Heart right ventricle (tissue), 16 donors: Measurements from ENCODE around the gene PTCH2. TPM values are rescaled to one million over a fixed set of nuclear protein-coding genes. Genes with fewer than 3 reads are reported as not detected.

Experiments used
- ATAC-seq, 8 donors: fragments of 200-7000 bp; cut with Tn5 transposase; one replicate each; pipeline ENCODE4 v1.9.1; 2020; ENCODE audit warnings: mild to moderate bottlenecking in 8 of 8, moderate library complexity in 8 of 8, moderate number of reproducible peaks in 1 of 8
- DNase-seq, 2 donors: peaks; one replicate each; pipeline ENCODE4 v3.0.0-alpha.2; 2020
- H3K27ac ChIP-seq, 10 donors: fragments of 200-600 bp; sonication (generic) in 2 of 10; one replicate each; pipeline versions ENCODE4 v1.5.0 to v1.8.0; 2020 to 2022; ENCODE audit warnings: mild to moderate bottlenecking in 3 of 10
- H3K27me3 ChIP-seq, 7 donors: fragments of 200-600 bp; one replicate each; pipeline ENCODE4 v1.8.0; 2021 to 2022; ENCODE audit warnings: mild to moderate bottlenecking in 2 of 7
- H3K36me3 ChIP-seq, 9 donors: fragments of 200-600 bp; sonication (generic) in 1 of 9; one replicate each; pipeline versions ENCODE4 v1.5.0 to v1.8.0; 2020 to 2022; ENCODE audit warnings: mild to moderate bottlenecking in 2 of 9
- H3K4me1 ChIP-seq, 9 donors: fragments of 200-600 bp; sonication (generic) in 1 of 9; one replicate each; pipeline versions ENCODE4 v1.5.0 to v1.8.0; 2020 to 2022; ENCODE audit warnings: mild to moderate bottlenecking in 4 of 9
- H3K4me3 ChIP-seq, 10 donors: fragments of 200-600 bp; sonication (generic) in 2 of 10; one replicate each; pipeline versions ENCODE4 v1.5.0 to v1.8.0; 2020 to 2022; ENCODE audit warnings: mild to moderate bottlenecking in 7 of 10, moderate library complexity in 2 of 10
- H3K9me3 ChIP-seq, 11 donors: fragments of 200-600 bp in 10 of 11; sonication (generic) in 2 of 11; one replicate each; pipeline versions ENCODE4 v1.5.0 to v1.8.0; 2013 to 2022; ENCODE audit warnings: mild to moderate bottlenecking in 2 of 11, control low read depth in 1 of 11, moderate library complexity in 1 of 11
- CTCF ChIP-seq, 9 donors: fragments of 200-600 bp; sonication (generic) in 2 of 9; IDR thresholded peaks; one replicate each; pipeline versions ENCODE4 v1.5.0 to v1.8.0; 2021 to 2022; ENCODE audit warnings: antibody characterized with exemption in 9 of 9, mild to moderate bottlenecking in 5 of 9, moderate library complexity in 1 of 9
- WGBS, 2 donors: extraction: QIAGEN DNeasy Blood & Tissue Kit; methylation state at CpG; one replicate each; pipeline ENCODE4 v1.1.7; 2013; ENCODE audit warnings: inconsistent platforms in 1 of 2; 5-methylcytosine and 5-hydroxymethylcytosine counted together
- intact Hi-C, 10 donors: fragments of 100-400 bp; cut with DNase I; formaldehyde crosslinking; loops; one replicate each; pipeline versions ENCODE4 v1.11.1 to v1.14.2; 2022
- polyA plus RNA-seq, 2 donors: library from polyadenylated mRNA; stranded (reverse); fragments of 200-250 nt; gene quantifications; one replicate each; pipeline ENCODE4 v1.2.3, GENCODE V29; 2013
- total RNA-seq, 10 donors: library from RNA; stranded (reverse); fragmentation: NEBNext Ultra II Directional in 3 of 10; extraction: Animal tissue kit (Norgen Biotek cat#: 25700) in 3 of 10; gene quantifications; one replicate each; pipeline versions ENCODE4 v1.2.1 to v1.2.4, GENCODE V29; 2021 to 2023
- donor health status: Arrhythmogenic right ventricular cardiomyopathy.
- donor health status: ischemic (EF 13 %, LVEDD 7.1; RV severe dilation, severe dysfunction).
- donor health status: healthy with polysubstance abuse.
- donor health status: DM: no; HTN: yes; CAD: no.
- donor health status: DM: no; HTN: no; CAD: no.
- donor health status: ischemic (EF 25% LVEDD 6.9; RV normal size, moderate dysfunction).
- donor health status: ischemic (EF 25% LVEDD 5.7; RV mildly dilated, moderate dysfunction).
- donor health status: healthy.
- donor health status: DM: yes; HTN: yes; CAD: no.
- donor health status: Ischemic cardiomyopathy.
- donor health status: ischemic (EF 35%, LVEDD 5.7; RV mildly dilated, moderate dysfunction).
- donor health status: nonischemic (EF 11% LVEDD 7.7; RV severe dilation, severe dysfunction).
- donor health status: DM: yes; HTN: yes; CAD: no.
- donor health status: PGD.
- donor health status: ischemic (EF 29% LVEDD 5.4; RV normal size, mild dysfunction).
- donor health status: nonischemic (EF 23%, LVEDD 6.1; RV moderate dilation, normal function).

The PTCH2 gene
- total and polyA plus RNA-seq, 12 donors: 0.25 to 1.1 (median 0.44) TPM

- H3K4me1 ChIP-seq: peaks cover 2 to 43% (median 31%) of the 10 kb centered on the region in 9 donors
- H3K27me3 ChIP-seq: no peaks in the 10 kb centered on the region
- H3K36me3 ChIP-seq: peaks cover 0 to 49% (median 24%) of the 10 kb centered on the region in 9 donors
- TF ChIP-seq CTCF (IDR thresholded peaks at IDR 0.05): no peak
- H3K9me3 ChIP-seq: no peaks in the 10 kb centered on the region
- peak overlapping the region; percentile 63 to 98 (median 96) for H3K27ac ChIP-seq
- intact Hi-C loops: loop anchor here in 3 of 10 donors (2.0 to 5.0 kb wide), 3 partner anchors 37 to 236 kb away; partner anchors contain the start of genes KIF2C (in 2 of the 3), HECTD3 (in 1 of the 3) and UROD (in 1 of the 3)
- peak overlapping the region; percentile 51 to 98 (median 84) for H3K4me3 ChIP-seq
- 6 to 9% methylated on average over 36 of the region's 36 CpGs for WGBS, 2 donors
- peak in 7 of 8 donors; percentile 2 to 37 (median 9) for ATAC-seq
- no peak for DNase-seq
Measured at GRCh38 chr1:44775930-44776729, 66.9 kb downstream of the PTCH2 start.

GRCh38 chr1:44775078-44775929, 67.7 kb downstream of the PTCH2 start, which contains the start of gene RPS8:
TSS of gene RPS8 (plus strand) at chr1:44775540. CDS start at chr1:44775597, 57 bp downstream.
- peaks cover 0 to 41% (median 24%) of the 10 kb centered on the region in 9 donors for H3K36me3 ChIP-seq
- 0% methylated on average over 60 to 65 of the region's 65 CpGs for WGBS, 2 donors

More at GRCh38 chr1:44775078-44775929, 67.7 kb downstream of the PTCH2 start, which contains the start of gene RPS8:
- peak; percentile 86 to 95 for DNase-seq
- H3K27me3 ChIP-seq: no peaks in the 10 kb centered on the region
- ATAC-seq: peak; percentile 89 to 96 (median 94)
- H3K4me3 ChIP-seq: peak within 1 kb of the TSS; percentile 51 to 98 (median 84)
- H3K9me3 ChIP-seq: no peaks in the 10 kb centered on the region
- peaks cover 2 to 43% (median 31%) of the 10 kb centered on the region in 9 donors for H3K4me1 ChIP-seq
- H3K27ac ChIP-seq: peak within 1 kb of the TSS; percentile 68 to 98 (median 96)
- intact Hi-C loops: loop anchor here in 3 of 10 donors (2.0 to 5.0 kb wide), 3 partner anchors 37 to 237 kb away; partner anchors contain the start of genes KIF2C (in 2 of the 3), HECTD3 (in 1 of the 3) and UROD (in 1 of the 3)
- TF ChIP-seq CTCF (IDR thresholded peaks at IDR 0.05): no peak

Other genes with a start within 250 kb of the PTCH2 start
- 10 to 100 TPM in 8 of 10 donors, 1 to 10 TPM in 2; 6.6 to 18.6 (median 12.2) TPM for gene TMEM53, start 168.8 kb downstream of the PTCH2 start, total RNA-seq
- 10 to 100 TPM in 1 of 2 donors, 1 to 10 TPM in 1; 8.7 to 21.0 TPM for gene TMEM53, start 168.8 kb downstream of the PTCH2 start, polyA plus RNA-seq
- 1 to 10 TPM in 3 of 10 donors, under 1 TPM in 2, not detected in 5; 0.62 to 3.3 (median 1.1) TPM for gene ARMH1, start 168.5 kb downstream of the PTCH2 start, total RNA-seq
- gene ARMH1, start 168.5 kb downstream of the PTCH2 start, polyA plus RNA-seq: 1 to 10 TPM; 1.6 to 2.5 TPM
- not detected for gene RNU5D-1, start 112.1 kb downstream of the PTCH2 start, total RNA-seq
- gene RNU5D-1, start 112.1 kb downstream of the PTCH2 start, polyA plus RNA-seq: not detected
- gene KIF2C, start 103.4 kb downstream of the PTCH2 start, total RNA-seq: 1 to 10 TPM in 7 of 10 donors, under 1 TPM in 3; 0.73 to 3.7 (median 1.4) TPM
- gene KIF2C, start 103.4 kb downstream of the PTCH2 start, polyA plus RNA-seq: 1 to 10 TPM in 1 of 2 donors, under 1 TPM in 1; 0.22 to 1.0 TPM
- 1,000 to 10,000 TPM in 1 of 10 donors, 100 to 1,000 TPM in 9; 587 to 1,039 (median 681) TPM for gene RPS8, start 67.7 kb downstream of the PTCH2 start, total RNA-seq
- 1,000 to 10,000 TPM; 1,461 to 1,942 TPM for gene RPS8, start 67.7 kb downstream of the PTCH2 start, polyA plus RNA-seq
- under 1 TPM in 5 of 10 donors, not detected in 5; 0.11 to 0.31 (median 0.16) TPM for gene BEST4, start 55.1 kb downstream of the PTCH2 start, total RNA-seq
- under 1 TPM; 0.07 to 0.44 TPM for gene BEST4, start 55.1 kb downstream of the PTCH2 start, polyA plus RNA-seq
- 10 to 100 TPM in 1 of 10 donors, 1 to 10 TPM in 9; 2.9 to 10.3 (median 6.8) TPM for gene PLK3, start 42.9 kb downstream of the PTCH2 start, total RNA-seq
- gene PLK3, start 42.9 kb downstream of the PTCH2 start, polyA plus RNA-seq: 10 to 100 TPM in 1 of 2 donors, 1 to 10 TPM in 1; 8.7 to 12.7 TPM
- gene DYNLT4, start 35.9 kb downstream of the PTCH2 start, total RNA-seq: 1 to 10 TPM in 3 of 10 donors, under 1 TPM in 5, not detected in 2; 0.51 to 2.0 (median 0.71) TPM
- gene DYNLT4, start 35.9 kb downstream of the PTCH2 start, polyA plus RNA-seq: 1 to 10 TPM in 1 of 2 donors, under 1 TPM in 1; 0.59 to 1.8 TPM
- gene BTBD19, start 34.7 kb downstream of the PTCH2 start, total RNA-seq: 1 to 10 TPM; 1.8 to 4.1 (median 3.2) TPM
- gene BTBD19, start 34.7 kb downstream of the PTCH2 start, polyA plus RNA-seq: 10 to 100 TPM in 1 of 2 donors, 1 to 10 TPM in 1; 2.2 to 12.5 TPM
- gene EIF2B3, start 143.3 kb upstream of the PTCH2 start, total RNA-seq: 10 to 100 TPM; 33.6 to 50.2 (median 41.4) TPM
- gene EIF2B3, start 143.3 kb upstream of the PTCH2 start, polyA plus RNA-seq: 10 to 100 TPM; 19.2 to 44.4 TPM
- 10 to 100 TPM; 15.2 to 29.4 (median 18.0) TPM for gene HECTD3, start 168.1 kb upstream of the PTCH2 start, total RNA-seq
- gene HECTD3, start 168.1 kb upstream of the PTCH2 start, polyA plus RNA-seq: 10 to 100 TPM; 22.5 to 23.6 TPM
- 10 to 100 TPM; 68.1 to 94.0 (median 83.1) TPM for gene UROD, start 169.0 kb upstream of the PTCH2 start, total RNA-seq
- 100 to 1,000 TPM in 1 of 2 donors, 10 to 100 TPM in 1; 84.7 to 109 TPM for gene UROD, start 169.0 kb upstream of the PTCH2 start, polyA plus RNA-seq